ENCODE results near the gene PPIG.

Gene PPIG

GRCh38 chr2:169571571-169571970 lies 12.6 kb upstream of the PPIG start:
- peaks cover 0 to 9% of the 10 kb centered on the region in 2 experiments; a peak in 2 of 3 replicates for H3K36me3 ChIP-seq (ENCODE audit: control insufficient read depth in 2 of 2, insufficient read depth in 1 of 2, low read length in 2 of 2)
- no peaks in the 10 kb centered on the region for H3K4me1 ChIP-seq (ENCODE audit: control insufficient read depth, insufficient read depth, low read length)
- no peak for TF ChIP-seq ZNF404 (tag by site-specific recombination; IDR thresholded peaks at IDR 0.05)
- TF ChIP-seq ZNF248 (tag by site-specific recombination; IDR thresholded peaks at IDR 0.05), result no peak
- TF ChIP-seq ZBTB44 (tag by site-specific recombination; IDR thresholded peaks at IDR 0.05), result no peak
- no peak for TF ChIP-seq ZSCAN30 (tag by site-specific recombination; IDR thresholded peaks at IDR 0.05)
- TF ChIP-seq MEIS1 (CRISPR knock-in tag; IDR thresholded peaks at IDR 0.05; ENCODE audit: borderline replicate concordance), result no peak
- no peak for TF ChIP-seq ZBTB21 (tag by site-specific recombination; IDR thresholded peaks at IDR 0.05)
- no peak for TF ChIP-seq IKZF3 (tag by site-specific recombination; IDR thresholded peaks at IDR 0.05)
- no peak for TF ChIP-seq PBX3 (CRISPR knock-in tag; IDR thresholded peaks at IDR 0.05)
- no peak for TF ChIP-seq ZNF670 (tag by site-specific recombination; IDR thresholded peaks at IDR 0.05; ENCODE audit: low read depth)
- no peak for TF ChIP-seq ZNF280D (tag by site-specific recombination; IDR thresholded peaks at IDR 0.05)
- no peak for TF ChIP-seq ZNF155 (tag by site-specific recombination; IDR thresholded peaks at IDR 0.05)
- TF ChIP-seq YY2 (tag by site-specific recombination; IDR thresholded peaks at IDR 0.05), result no peak
- TF ChIP-seq REST (tag by site-specific recombination; IDR thresholded peaks at IDR 0.05), result no peak
- TF ChIP-seq ZNF529 (tag by site-specific recombination; IDR thresholded peaks at IDR 0.05; ENCODE audit: insufficient replicate concordance), result no peak
- no peak for TF ChIP-seq KLF17 (tag by site-specific recombination; IDR thresholded peaks at IDR 0.05)
- TF ChIP-seq TCF7L2 (IDR thresholded peaks at IDR 0.05; ENCODE audit: borderline replicate concordance, low read depth, low read length), result no peak
- no peak for TF ChIP-seq ZNF341 (tag by site-specific recombination; IDR thresholded peaks at IDR 0.05; ENCODE audit: low read depth)
- TF ChIP-seq CTCF (tag by site-specific recombination; IDR thresholded peaks at IDR 0.05), result no peak
- no peak for TF ChIP-seq KLF9 (tag by site-specific recombination; IDR thresholded peaks at IDR 0.05; ENCODE audit: low read depth)
- TF ChIP-seq ZNF560 (tag by site-specific recombination; IDR thresholded peaks at IDR 0.05; ENCODE audit: borderline replicate concordance), result no peak
- H3K27ac ChIP-seq (ENCODE audit: extremely low read depth, low read depth, low read length), result no peak overlapping the region
- CTCF ChIA-PET, result interaction anchor here (0.5 to 1.5 kb wide), 4 partner anchors 9 to 230 kb away, joined by 3 to 6 read pairs (median 3); no protein-coding TSS in a partner anchor
- no peaks in the 10 kb centered on the region for H3K9me3 ChIP-seq (ENCODE audit: control insufficient read depth, insufficient read depth, low read depth, low read length)
- POLR2A ChIA-PET, result interaction anchor here (0.5 kb wide), 1 partner anchor 255 kb away, joined by 3 read pairs; no protein-coding TSS in a partner anchor
- H3K4me3 ChIP-seq (ENCODE audit: low read depth, low read length), result no peak overlapping the region

Measured in HEK293 (cell line).